Lower leg skin (tissue), 3 donors: Measurements from ENCODE around the gene CLTB.

Experiments used
- CTCF ChIP-seq, 3 donors: fragments of 450-650 bp; IDR thresholded peaks; one replicate each; pipeline ENCODE4 v1.5.1; 2016; ENCODE audit warnings: antibody characterized with exemption in 3 of 3, mild to moderate bottlenecking in 3 of 3, moderate library complexity in 2 of 3
- POLR2A ChIP-seq, 2 donors: fragments of 450-650 bp; IDR thresholded peaks; one replicate each; pipeline ENCODE4 v1.6.1; 2016 to 2017; ENCODE audit warnings: antibody characterized with exemption in 2 of 2, mild to moderate bottlenecking in 1 of 2, moderate library complexity in 1 of 2

- TF ChIP-seq CTCF (IDR thresholded peaks at IDR 0.05) (no peak), POLR2A (IDR thresholded peaks at IDR 0.05) (no peak)
Observed at GRCh38 chr5:176392526-176392925, 23.8 kb downstream of the CLTB start.
